ENCODE measurements around the gene CDC14A.

GRCh38 chr1:100321506-100321905, 30.8 kb upstream of the CDC14A start:
- TF ChIP-seq CTCF (conservative IDR thresholded peaks at IDR 0.05; ENCODE audit: low read depth, low read length), result no peak
- no peak for TF ChIP-seq EZH2 (IDR thresholded peaks at IDR 0.05; ENCODE audit: low read length, unreplicated experiment)
